BE2C (cell line): ENCODE data around the gene DRG1.
A peak's percentile ranks its signal among the peaks of the same experiment; 100 is the strongest.

Source experiments
- DNase-seq: peaks from one replicate; pipeline ENCODE4 v3.0.0-alpha.2; 2020
- H3K27me3 ChIP-seq: fragments of 250-450 bp; sonication (Bioruptor Pico); 2 replicates; pipeline ENCODE4 v1.5.1; 2020; ENCODE audit warnings: mild to moderate bottlenecking
- H3K36me3 ChIP-seq: fragments of 250-450 bp; sonication (Bioruptor Pico); 2 replicates; pipeline ENCODE4 v1.5.1; 2020; ENCODE audit warnings: mild to moderate bottlenecking
- H3K4me1 ChIP-seq: fragments of 250-450 bp; sonication (Bioruptor Pico); 2 replicates; pipeline ENCODE4 v1.5.1; 2020
- H3K4me3 ChIP-seq: 2 replicates; pipeline ENCODE4 v1.5.1; 2011; ENCODE audit warnings: low read depth, low read length
- H3K9me3 ChIP-seq: fragments of 250-450 bp; sonication (Bioruptor Pico); 2 replicates; pipeline ENCODE4 v1.5.1; 2020
- TF ChIP-seq, protein P1 (sequence below): IDR thresholded peaks from 2 replicates; pipeline ENCODE4 v1.5.1; 2012; ENCODE audit warnings: mild to moderate bottlenecking, low read depth, low read length

Gene DRG1

DNA sequence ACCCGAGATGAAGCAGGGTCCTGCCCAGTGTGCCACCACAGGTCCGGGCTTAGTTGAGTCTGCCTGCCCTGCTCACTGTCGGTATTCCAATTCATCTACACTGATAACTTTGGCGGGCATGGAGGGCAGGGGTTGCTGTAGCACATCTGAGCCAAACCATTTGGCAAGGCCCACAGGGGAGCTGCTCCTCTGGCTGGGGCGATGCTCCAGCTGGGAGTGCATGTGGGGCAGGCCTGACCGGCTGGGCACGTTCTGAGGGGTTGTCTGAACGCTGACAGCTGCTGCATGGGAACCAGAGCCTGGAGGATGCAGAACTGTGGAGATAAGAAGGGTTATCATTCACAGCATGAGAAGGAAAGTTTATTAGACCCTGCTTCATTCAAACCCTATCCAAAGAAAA, 40.4 kb downstream of the DRG1 start:
- TF ChIP-seq, protein P1, sequence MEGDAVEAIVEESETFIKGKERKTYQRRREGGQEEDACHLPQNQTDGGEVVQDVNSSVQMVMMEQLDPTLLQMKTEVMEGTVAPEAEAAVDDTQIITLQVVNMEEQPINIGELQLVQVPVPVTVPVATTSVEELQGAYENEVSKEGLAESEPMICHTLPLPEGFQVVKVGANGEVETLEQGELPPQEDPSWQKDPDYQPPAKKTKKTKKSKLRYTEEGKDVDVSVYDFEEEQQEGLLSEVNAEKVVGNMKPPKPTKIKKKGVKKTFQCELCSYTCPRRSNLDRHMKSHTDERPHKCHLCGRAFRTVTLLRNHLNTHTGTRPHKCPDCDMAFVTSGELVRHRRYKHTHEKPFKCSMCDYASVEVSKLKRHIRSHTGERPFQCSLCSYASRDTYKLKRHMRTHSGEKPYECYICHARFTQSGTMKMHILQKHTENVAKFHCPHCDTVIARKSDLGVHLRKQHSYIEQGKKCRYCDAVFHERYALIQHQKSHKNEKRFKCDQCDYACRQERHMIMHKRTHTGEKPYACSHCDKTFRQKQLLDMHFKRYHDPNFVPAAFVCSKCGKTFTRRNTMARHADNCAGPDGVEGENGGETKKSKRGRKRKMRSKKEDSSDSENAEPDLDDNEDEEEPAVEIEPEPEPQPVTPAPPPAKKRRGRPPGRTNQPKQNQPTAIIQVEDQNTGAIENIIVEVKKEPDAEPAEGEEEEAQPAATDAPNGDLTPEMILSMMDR, result no peak
- peaks cover 85% of the 10 kb centered on the region for H3K36me3 ChIP-seq
- H3K27me3 ChIP-seq, result no peaks in the 10 kb centered on the region

GRCh38 chr22:31440681-31441080, 41.3 kb downstream of the DRG1 start:
- Histone ChIP-seq H3K9me3 (no peaks in the 10 kb centered on the region), H3K36me3 (peaks cover 82% of the 10 kb centered on the region), H3K4me1 (no peaks in the 10 kb centered on the region; the same call in 1 of the 2 replicates)

More for the DNA sequence above, 40.4 kb downstream of the DRG1 start:
- H3K9me3 ChIP-seq, result no peaks in the 10 kb centered on the region
- H3K4me3 ChIP-seq, result no peak overlapping the region
- H3K4me1 ChIP-seq, result no peaks in the 10 kb centered on the region; the same call in 1 of the 2 replicates
- DNase-seq, result peak; percentile 42

GRCh38 chr22:31441652-31442051, 42.2 kb downstream of the DRG1 start:
- DNase-seq, result no peak
- no peaks in the 10 kb centered on the region for H3K9me3 ChIP-seq
- H3K4me3 ChIP-seq, result no peak overlapping the region
- H3K36me3 ChIP-seq, result peaks cover 76% of the 10 kb centered on the region
- no peaks in the 10 kb centered on the region; the same call in 1 of the 2 replicates for H3K4me1 ChIP-seq
- H3K27me3 ChIP-seq, result no peaks in the 10 kb centered on the region
- TF ChIP-seq, protein P1, result no peak

More at GRCh38 chr22:31440681-31441080, 41.3 kb downstream of the DRG1 start:
- TF ChIP-seq, protein P1, result no peak
- no peak overlapping the region for H3K4me3 ChIP-seq
- DNase-seq, result no peak
- H3K27me3 ChIP-seq, result no peaks in the 10 kb centered on the region

GRCh38 chr22:31442768-31443489, 43.5 kb downstream of the DRG1 start:
- Histone ChIP-seq H3K9me3 (no peaks in the 10 kb centered on the region), H3K36me3 (peaks cover 70% of the 10 kb centered on the region), H3K27me3 (no peaks in the 10 kb centered on the region), H3K4me1 (no peaks in the 10 kb centered on the region; the same call in 1 of the 2 replicates), H3K4me3 (no peak overlapping the region)
- DNase-seq, result no peak
- TF ChIP-seq, protein P1, result no peak

- TF ChIP-seq, protein P1, result no peak
- Histone ChIP-seq H3K4me3 (no peak overlapping the region), H3K9me3 (no peaks in the 10 kb centered on the region), H3K36me3 (peaks cover 70% of the 10 kb centered on the region), H3K27me3 (no peaks in the 10 kb centered on the region), H3K4me1 (no peaks in the 10 kb centered on the region; the same call in 1 of the 2 replicates)
- DNase-seq, result no peak
Observed at GRCh38 chr22:31443516-31443915, 44.1 kb downstream of the DRG1 start.

- H3K4me1 ChIP-seq, result no peaks in the 10 kb centered on the region
- TF ChIP-seq, protein P1, result no peak
- no peaks in the 10 kb centered on the region for H3K27me3 ChIP-seq
- peaks cover 56% of the 10 kb centered on the region for H3K36me3 ChIP-seq
- no peaks in the 10 kb centered on the region for H3K9me3 ChIP-seq
- H3K4me3 ChIP-seq, result no peak overlapping the region
- DNase-seq, result no peak
Observed at GRCh38 chr22:31445642-31446041, 46.2 kb downstream of the DRG1 start.
